H9 (cell line): Measurements from ENCODE around the gene DMXL2. TPM values are rescaled to one million over a fixed set of nuclear protein-coding genes. Genes with fewer than 3 reads are reported as not detected.

Source experiments
- DNase-seq: peaks from one replicate; pipeline ENCODE4 v3.0.0-alpha.2; 2017
- H2AFZ ChIP-seq: one replicate; pipeline ENCODE4 v1.6.1; 2013; ENCODE audit warnings: mild to moderate bottlenecking, low read length, control low read depth, moderate library complexity
- H2AK5ac ChIP-seq: 2 replicates; pipeline ENCODE4 v1.6.1; 2013; ENCODE audit warnings: low read length, control low read depth, mixed read lengths; ENCODE audit not compliant: insufficient read length
- H2BK120ac ChIP-seq: one replicate; pipeline ENCODE4 v1.6.1; 2013; ENCODE audit warnings: low read depth, mild to moderate bottlenecking, low read length, control low read depth, inconsistent platforms; ENCODE audit not compliant: poor library complexity, severe bottlenecking
- H2BK12ac ChIP-seq: 2 replicates; pipeline ENCODE4 v1.6.1; 2013; ENCODE audit warnings: low read length, control low read depth, mixed read lengths, low read depth; ENCODE audit not compliant: insufficient read length
- H2BK15ac ChIP-seq: 2 replicates; pipeline ENCODE4 v1.6.1; 2013; ENCODE audit warnings: low read depth, low read length, control low read depth
- H2BK20ac ChIP-seq: one replicate; pipeline ENCODE4 v1.6.1; 2013; ENCODE audit warnings: low read depth, mild to moderate bottlenecking, low read length, control low read depth, inconsistent platforms; ENCODE audit not compliant: poor library complexity, severe bottlenecking
- H2BK5ac ChIP-seq: 2 replicates; pipeline ENCODE4 v1.6.1; 2013; ENCODE audit warnings: low read length, control low read depth, mixed read lengths; ENCODE audit not compliant: insufficient read length
- H3K14ac ChIP-seq: 2 replicates; pipeline ENCODE4 v1.6.1; 2013; ENCODE audit warnings: low read length, control low read depth; ENCODE audit not compliant: insufficient read depth
- H3K18ac ChIP-seq: 2 replicates; pipeline ENCODE4 v1.6.1; 2013; ENCODE audit warnings: low read depth, mild to moderate bottlenecking, mixed read lengths, low read length, control low read depth; ENCODE audit not compliant: insufficient read length
- H3K23ac ChIP-seq: 2 replicates; pipeline ENCODE4 v1.6.1; 2013; ENCODE audit warnings: low read length, control low read depth, mixed read lengths, low read depth; ENCODE audit not compliant: insufficient read length
- H3K23me2 ChIP-seq: 2 replicates; pipeline ENCODE4 v1.6.1; 2013; ENCODE audit warnings: low read depth, mild to moderate bottlenecking, mixed read lengths, low read length, control low read depth; ENCODE audit not compliant: insufficient read length, poor library complexity, severe bottlenecking
- H3K27ac ChIP-seq: 2 replicates; pipeline ENCODE4 v1.5.1; 2013; ENCODE audit warnings: low read length, control low read depth, mixed read lengths, low read depth; ENCODE audit not compliant: insufficient read length
- H3K27me3 ChIP-seq: 2 replicates; pipeline ENCODE4 v1.6.1; 2013; ENCODE audit warnings: low read length, control low read depth, inconsistent platforms; ENCODE audit not compliant: insufficient read depth
- H3K4ac ChIP-seq: 2 replicates; pipeline ENCODE4 v1.6.1; 2013; ENCODE audit warnings: low read depth, mild to moderate bottlenecking, control low read depth, inconsistent platforms, low read length, moderate library complexity
- H3K4me1 ChIP-seq: 2 replicates; pipeline ENCODE4 v1.6.1; 2013; ENCODE audit warnings: low read length, control low read depth, inconsistent platforms; ENCODE audit not compliant: insufficient read depth
- H3K4me2 ChIP-seq: 2 replicates; pipeline ENCODE4 v1.6.1; 2013; ENCODE audit warnings: low read length, control low read depth, mixed read lengths; ENCODE audit not compliant: insufficient read length, insufficient read depth
- H3K56ac ChIP-seq: 2 replicates; pipeline ENCODE4 v1.6.1; 2013; ENCODE audit warnings: low read depth, mild to moderate bottlenecking, mixed read lengths, low read length, control low read depth; ENCODE audit not compliant: insufficient read length
- H3K79me1 ChIP-seq: 2 replicates; pipeline ENCODE4 v1.6.1; 2013; ENCODE audit warnings: low read depth, mild to moderate bottlenecking, moderate library complexity, low read length, control low read depth, inconsistent platforms; ENCODE audit not compliant: insufficient read depth, poor library complexity, severe bottlenecking
- H3K79me2 ChIP-seq: 2 replicates; pipeline ENCODE4 v1.6.1; 2013; ENCODE audit warnings: low read length, control low read depth, inconsistent platforms; ENCODE audit not compliant: insufficient read depth
- H3K9ac ChIP-seq: 2 replicates; pipeline ENCODE4 v1.6.1; 2013; ENCODE audit warnings: low read length, control low read depth, mixed read lengths; ENCODE audit not compliant: insufficient read length; ENCODE audit errors: extremely low read depth
- H3K9me3 ChIP-seq: one replicate; pipeline ENCODE4 v1.6.1; 2013; ENCODE audit warnings: low read depth, low read length, inconsistent platforms; ENCODE audit not compliant: control insufficient read depth
- H3T11ph ChIP-seq: one replicate; pipeline ENCODE4 v1.6.1; 2013; ENCODE audit warnings: mild to moderate bottlenecking, low read length, control low read depth, inconsistent platforms
- H4K20me1 ChIP-seq: one replicate; pipeline ENCODE4 v1.6.1; 2013; ENCODE audit not compliant: control insufficient read depth, insufficient read length, insufficient read depth
- H4K5ac ChIP-seq: 2 replicates; pipeline ENCODE4 v1.6.1; 2013; ENCODE audit warnings: low read depth, mild to moderate bottlenecking, mixed read lengths, low read length, control low read depth; ENCODE audit not compliant: insufficient read length
- H4K8ac ChIP-seq: replicated peaks from 2 replicates; pipeline ENCODE4 v1.6.1; 2013; ENCODE audit warnings: low read length, control low read depth, mixed read lengths, low read depth; ENCODE audit not compliant: insufficient read length
- H4K91ac ChIP-seq: 2 replicates; pipeline ENCODE4 v1.6.1; 2013; ENCODE audit warnings: low read depth, mild to moderate bottlenecking, moderate library complexity, mixed read lengths, low read length, control low read depth; ENCODE audit not compliant: insufficient read length
- H3K27ac Mint-ChIP-seq, 3 experiments: 2 replicates in 2 of 3; 3 replicates in 1 of 3; pipeline ENCODE4 v1.8.0; 2020 to 2021; ENCODE audit warnings: mixed read lengths in 3 of 3, mild to moderate bottlenecking in 1 of 3, moderate library complexity in 1 of 3
- H3K27me3 Mint-ChIP-seq: 2 replicates; pipeline ENCODE4 v1.8.0; 2021; ENCODE audit warnings: low read depth, mild to moderate bottlenecking, moderate library complexity, mixed read lengths
- H3K36me3 Mint-ChIP-seq, 3 experiments: 2 replicates in 2 of 3; 3 replicates in 1 of 3; pipeline ENCODE4 v1.8.0; 2020 to 2021; ENCODE audit warnings: low read depth in 3 of 3, mixed read lengths in 3 of 3; ENCODE audit not compliant: insufficient read depth in 1 of 3
- H3K4me1 Mint-ChIP-seq, 2 experiments: 2 replicates each; pipeline ENCODE4 v1.8.0; 2020; ENCODE audit warnings: mixed read lengths in 2 of 2
- H3K4me3 Mint-ChIP-seq, 2 experiments: 2 replicates in 1 of 2; 3 replicates in 1 of 2; pipeline ENCODE4 v1.8.0; 2020 to 2021; ENCODE audit warnings: mild to moderate bottlenecking in 2 of 2, mixed read lengths in 2 of 2, moderate library complexity in 1 of 2
- H3K9me3 Mint-ChIP-seq, 2 experiments: 2 replicates in 1 of 2; 3 replicates in 1 of 2; pipeline ENCODE4 v1.8.0; 2020; ENCODE audit warnings: mild to moderate bottlenecking in 2 of 2, mixed read lengths in 2 of 2, moderate library complexity in 1 of 2
- WGBS: extraction: QIAGEN DNeasy Blood & Tissue Kit; methylation state at CpG from one replicate; pipeline ENCODE4 v1.1.7; 2013; ENCODE audit warnings: missing lambda C conversion rate, low lambda C conversion rate, mixed read lengths; ENCODE audit not compliant: insufficient read length; ENCODE audit errors: extremely low coverage; 5-methylcytosine and 5-hydroxymethylcytosine counted together
- total RNA-seq: library from RNA; stranded (reverse); gene quantifications from 2 replicates; pipeline ENCODE4 v1.2.1, GENCODE V29; 2021
- TF ChIP-seq, protein P1 (sequence below): fragments of 200-600 bp; sonication (generic); conservative IDR thresholded peaks from 3 replicates; pipeline ENCODE4 v1.8.0; 2021; ENCODE audit warnings: antibody characterized with exemption, mild to moderate bottlenecking

Gene DMXL2
- total RNA-seq, 1 experiment from 2014 or later = 13.9 TPM

- H3K23me2 ChIP-seq = no peaks in the 10 kb centered on the region
- no peak overlapping the region for H3K4me2 ChIP-seq
- no peak overlapping the region for H3K9ac ChIP-seq
- TF ChIP-seq, protein P1, sequence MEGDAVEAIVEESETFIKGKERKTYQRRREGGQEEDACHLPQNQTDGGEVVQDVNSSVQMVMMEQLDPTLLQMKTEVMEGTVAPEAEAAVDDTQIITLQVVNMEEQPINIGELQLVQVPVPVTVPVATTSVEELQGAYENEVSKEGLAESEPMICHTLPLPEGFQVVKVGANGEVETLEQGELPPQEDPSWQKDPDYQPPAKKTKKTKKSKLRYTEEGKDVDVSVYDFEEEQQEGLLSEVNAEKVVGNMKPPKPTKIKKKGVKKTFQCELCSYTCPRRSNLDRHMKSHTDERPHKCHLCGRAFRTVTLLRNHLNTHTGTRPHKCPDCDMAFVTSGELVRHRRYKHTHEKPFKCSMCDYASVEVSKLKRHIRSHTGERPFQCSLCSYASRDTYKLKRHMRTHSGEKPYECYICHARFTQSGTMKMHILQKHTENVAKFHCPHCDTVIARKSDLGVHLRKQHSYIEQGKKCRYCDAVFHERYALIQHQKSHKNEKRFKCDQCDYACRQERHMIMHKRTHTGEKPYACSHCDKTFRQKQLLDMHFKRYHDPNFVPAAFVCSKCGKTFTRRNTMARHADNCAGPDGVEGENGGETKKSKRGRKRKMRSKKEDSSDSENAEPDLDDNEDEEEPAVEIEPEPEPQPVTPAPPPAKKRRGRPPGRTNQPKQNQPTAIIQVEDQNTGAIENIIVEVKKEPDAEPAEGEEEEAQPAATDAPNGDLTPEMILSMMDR = no peak
- no peak overlapping the region for H2BK15ac ChIP-seq
- Mint-ChIP-seq H3K4me3 (no peak overlapping the region), H3K9me3 (no peaks in the 10 kb centered on the region), H3K27me3 (no peaks in the 10 kb centered on the region), H3K27ac (no peak overlapping the region), H3K4me1 (no peaks in the 10 kb centered on the region), H3K36me3 (no peaks in the 10 kb centered on the region)
- no peak overlapping the region for H3T11ph ChIP-seq
- no peak overlapping the region for H4K8ac ChIP-seq
- no peak overlapping the region for H3K27ac ChIP-seq
- no peak for DNase-seq
- H2BK120ac ChIP-seq = no peak overlapping the region
- no peak overlapping the region for H4K5ac ChIP-seq
- H2AK5ac ChIP-seq = no peak overlapping the region
- no peak overlapping the region for H2AFZ ChIP-seq
- H4K20me1 ChIP-seq = no peaks in the 10 kb centered on the region
- H2BK5ac ChIP-seq = no peak overlapping the region
- H3K56ac ChIP-seq = no peak overlapping the region
- no peaks in the 10 kb centered on the region for H3K4me1 ChIP-seq
- H4K91ac ChIP-seq = no peak overlapping the region
- no CpG with 5 or more reads among the region's 2 CpGs for WGBS
- no peak overlapping the region for H3K4ac ChIP-seq
- H3K23ac ChIP-seq = no peak overlapping the region
- H3K14ac ChIP-seq = no peak overlapping the region
- H3K79me1 ChIP-seq = no peaks in the 10 kb centered on the region
- no peaks in the 10 kb centered on the region for H3K27me3 ChIP-seq
- H2BK12ac ChIP-seq = no peak overlapping the region
- no peaks in the 10 kb centered on the region for H3K79me2 ChIP-seq
- H2BK20ac ChIP-seq = no peak overlapping the region
- no peaks in the 10 kb centered on the region for H3K9me3 ChIP-seq
- no peak overlapping the region for H3K18ac ChIP-seq
Observed at GRCh38 chr15:51550841-51551240, 71.7 kb downstream of the DMXL2 start.
